Endothelial cell of umbilical vein (primary cell): ENCODE data around the gene NKAP.

Experiments used
- FOS ChIP-seq: IDR thresholded peaks from 2 replicates; pipeline ENCODE4 v1.6.1; 2011; ENCODE audit warnings: mild to moderate bottlenecking, low read length, moderate library complexity, borderline replicate concordance; ENCODE audit not compliant: insufficient read depth
- JUN ChIP-seq: IDR thresholded peaks from 2 replicates; pipeline ENCODE4 v1.6.1; 2011; ENCODE audit warnings: borderline replicate concordance, low read depth; ENCODE audit not compliant: insufficient read length, insufficient read depth

DNA sequence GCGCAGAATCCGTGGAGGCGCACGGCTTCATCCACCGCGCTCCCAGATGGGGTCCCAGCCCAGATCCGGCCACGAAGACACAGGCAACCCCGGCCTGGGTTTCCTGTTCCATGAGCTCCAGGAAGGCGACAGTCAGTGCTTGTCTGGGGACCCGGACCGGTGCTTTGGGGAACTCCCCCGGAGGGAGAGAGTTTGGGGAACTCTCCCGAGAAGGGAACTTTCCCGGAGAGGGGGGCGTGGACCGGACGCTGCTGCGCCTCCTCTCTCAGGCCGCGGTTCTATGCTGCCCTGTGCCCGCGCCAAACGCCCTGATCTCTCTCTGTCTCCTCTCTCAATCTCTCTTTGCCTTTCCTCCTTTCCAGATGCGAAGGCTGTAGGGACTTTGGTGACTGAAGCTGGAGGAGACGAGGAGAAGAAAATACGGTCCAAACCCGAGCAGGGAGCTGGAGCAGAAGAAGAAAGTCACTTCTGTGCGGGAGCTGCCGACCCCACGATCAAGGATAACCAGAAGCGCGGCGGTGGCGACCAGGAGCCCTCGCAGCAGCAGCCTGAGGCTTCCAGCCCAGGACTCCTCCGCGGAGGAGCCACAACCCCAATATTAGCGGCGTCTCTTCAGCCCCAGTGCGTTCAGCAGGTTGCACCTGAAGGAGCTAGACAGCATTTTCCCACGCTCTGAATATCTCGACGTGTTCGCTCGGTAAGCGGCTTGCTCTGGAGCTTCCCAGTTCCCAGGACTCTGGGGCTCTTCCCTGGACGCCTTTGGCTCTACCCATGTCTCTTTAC, 47.6 kb upstream of the NKAP start:
- TF ChIP-seq FOS (no peak), JUN (no peak)
